Tibial artery (tissue), 4 donors: ENCODE measurements around the gene USP35.

Experiments used
- DNase-seq, 2 donors: peaks; one replicate each; pipeline ENCODE4 v3.0.0-alpha.2; 2019
- H3K27ac ChIP-seq, 2 donors: fragments of 200-600 bp; sonication (generic) in 1 of 2; 1 replicate in 1 of 2; 2 replicates in 1 of 2; pipeline ENCODE4 v1.5.1; 2018 to 2019; ENCODE audit warnings: mild to moderate bottlenecking in 1 of 2
- H3K27me3 ChIP-seq, 2 donors: fragments of 200-600 bp; sonication (generic) in 1 of 2; one replicate each; pipeline versions ENCODE4 v1.5.1 to v1.6.0; 2016 to 2019
- H3K36me3 ChIP-seq, 3 donors: fragments of 200-600 bp; sonication (generic) in 2 of 3; one replicate each; pipeline ENCODE4 v1.5.1; 2016 to 2019; ENCODE audit warnings: mild to moderate bottlenecking in 2 of 3
- H3K4me1 ChIP-seq, 4 donors: fragments of 200-600 bp; sonication (generic) in 2 of 4; 1 replicate in 3 of 4; 2 replicates in 1 of 4; pipeline ENCODE4 v1.5.1; 2016 to 2019
- H3K4me3 ChIP-seq, 2 donors: fragments of 200-600 bp; sonication (generic) in 1 of 2; 1 replicate in 1 of 2; 2 replicates in 1 of 2; pipeline ENCODE4 v1.5.1; 2018 to 2019; ENCODE audit warnings: mild to moderate bottlenecking in 2 of 2
- H3K9me3 ChIP-seq, 3 donors: fragments of 200-600 bp; sonication (generic) in 1 of 3; one replicate each; pipeline ENCODE4 v1.5.1; 2016 to 2019
- CTCF ChIP-seq, 2 experiments: fragments of 200-600 bp in 1 of 2; fragments of 450-650 bp in 1 of 2; IDR thresholded peaks; one replicate each; pipeline ENCODE4 v1.5.1; 2017 to 2019; ENCODE audit warnings: antibody characterized with exemption in 2 of 2, mild to moderate bottlenecking in 1 of 2, moderate library complexity in 1 of 2
- intact Hi-C: fragments of 100-400 bp; cut with DNase I; formaldehyde crosslinking; loops from one replicate; pipeline ENCODE4 v1.15.0; 2023; ENCODE audit warnings: low total_unique reads

The USP35 gene

GRCh38 chr11:78209478-78209877 lies 20.8 kb downstream of the USP35 start:
- Histone ChIP-seq H3K27me3 (no peaks in the 10 kb centered on the region), H3K4me1 (peaks cover 0 to 25% (median 7%) of the 10 kb centered on the region in 4 donors), H3K36me3 (peaks cover 35 to 71% (median 70%) of the 10 kb centered on the region in 3 donors), H3K4me3 (no peak overlapping the region), H3K27ac (no peak overlapping the region), H3K9me3 (no peaks in the 10 kb centered on the region)
- DNase-seq: peak in 1 of 2 donors; percentile 55
- intact Hi-C loops: no loop called here
- no peak for TF ChIP-seq CTCF (IDR thresholded peaks at IDR 0.05)

- H3K36me3 ChIP-seq: peaks cover 35 to 77% (median 72%) of the 10 kb centered on the region in 3 donors
- no peak for TF ChIP-seq CTCF (IDR thresholded peaks at IDR 0.05)
- intact Hi-C loops: no loop called here
- H3K27ac ChIP-seq: no peak overlapping the region
- H3K27me3 ChIP-seq: no peaks in the 10 kb centered on the region
- no peaks in the 10 kb centered on the region for H3K9me3 ChIP-seq
- peaks cover 0 to 29% (median 7%) of the 10 kb centered on the region in 4 donors for H3K4me1 ChIP-seq
- peak in 1 of 2 donors; percentile 58 for DNase-seq
- H3K4me3 ChIP-seq: no peak overlapping the region
Measured at GRCh38 chr11:78210000-78210608, 21.4 kb downstream of the USP35 start.

GRCh38 chr11:78211565-78211964 lies 22.8 kb downstream of the USP35 start:
- H3K4me1 ChIP-seq: peaks cover 0 to 31% (median 7%) of the 10 kb centered on the region in 4 donors
- no peaks in the 10 kb centered on the region for H3K27me3 ChIP-seq
- intact Hi-C loops: no loop called here
- H3K36me3 ChIP-seq: peaks cover 34 to 75% (median 75%) of the 10 kb centered on the region in 3 donors
- no peak for TF ChIP-seq CTCF (IDR thresholded peaks at IDR 0.05)
- no peaks in the 10 kb centered on the region for H3K9me3 ChIP-seq
- H3K27ac ChIP-seq: no peak overlapping the region
- DNase-seq: no peak
- H3K4me3 ChIP-seq: no peak overlapping the region

- peak in 1 of 2 donors; percentile 74 for DNase-seq
- H3K4me3 ChIP-seq: no peak overlapping the region
- TF ChIP-seq CTCF (IDR thresholded peaks at IDR 0.05): no peak
- no peaks in the 10 kb centered on the region for H3K9me3 ChIP-seq
- H3K27me3 ChIP-seq: no peaks in the 10 kb centered on the region
- H3K36me3 ChIP-seq: peaks cover 24 to 75% (median 75%) of the 10 kb centered on the region in 3 donors
- H3K27ac ChIP-seq: peak overlapping the region; percentile 36 to 56
- peaks cover 0 to 31% (median 7%) of the 10 kb centered on the region in 4 donors for H3K4me1 ChIP-seq
- intact Hi-C loops: loop anchor here (2.0 kb wide), 1 partner anchor 58 kb away; no protein-coding TSS in a partner anchor
Measured at GRCh38 chr11:78212586-78213371, 24.1 kb downstream of the USP35 start.

GRCh38 chr11:78213526-78214330 lies 25.0 kb downstream of the USP35 start:
- intact Hi-C loops: loop anchor here (2.0 kb wide), 1 partner anchor 59 kb away; no protein-coding TSS in a partner anchor
- peak overlapping the region; percentile 36 to 56 for H3K27ac ChIP-seq
- TF ChIP-seq CTCF (IDR thresholded peaks at IDR 0.05): no peak

More at GRCh38 chr11:78213526-78214330, 25.0 kb downstream of the USP35 start:
- Histone ChIP-seq H3K4me3 (no peak overlapping the region), H3K9me3 (no peaks in the 10 kb centered on the region), H3K36me3 (peaks cover 29 to 75% (median 75%) of the 10 kb centered on the region in 3 donors), H3K4me1 (peaks cover 0 to 31% (median 7%) of the 10 kb centered on the region in 4 donors), H3K27me3 (no peaks in the 10 kb centered on the region)
- DNase-seq: peak in 1 of 2 donors; percentile 51
